ENCODE data around the gene COCH. TPM values are rescaled to one million over a fixed set of nuclear protein-coding genes. Genes with fewer than 3 reads are reported as not detected.
A peak's percentile ranks its signal among the peaks of the same experiment; 100 is the strongest.

The COCH gene
- total and polyA plus RNA-seq, 2 experiments from 2014 or later = 1.1 to 1.5 TPM

GRCh38 chr14:30868736-30869135 is 5.6 kb upstream of the COCH start:
- no peak overlapping the region for H3K27ac ChIP-seq
- DNase-seq (ENCODE audit: low read depth in 1 of 2, low spot score in 1 of 2) = no peak
- TF ChIP-seq, protein P1, sequence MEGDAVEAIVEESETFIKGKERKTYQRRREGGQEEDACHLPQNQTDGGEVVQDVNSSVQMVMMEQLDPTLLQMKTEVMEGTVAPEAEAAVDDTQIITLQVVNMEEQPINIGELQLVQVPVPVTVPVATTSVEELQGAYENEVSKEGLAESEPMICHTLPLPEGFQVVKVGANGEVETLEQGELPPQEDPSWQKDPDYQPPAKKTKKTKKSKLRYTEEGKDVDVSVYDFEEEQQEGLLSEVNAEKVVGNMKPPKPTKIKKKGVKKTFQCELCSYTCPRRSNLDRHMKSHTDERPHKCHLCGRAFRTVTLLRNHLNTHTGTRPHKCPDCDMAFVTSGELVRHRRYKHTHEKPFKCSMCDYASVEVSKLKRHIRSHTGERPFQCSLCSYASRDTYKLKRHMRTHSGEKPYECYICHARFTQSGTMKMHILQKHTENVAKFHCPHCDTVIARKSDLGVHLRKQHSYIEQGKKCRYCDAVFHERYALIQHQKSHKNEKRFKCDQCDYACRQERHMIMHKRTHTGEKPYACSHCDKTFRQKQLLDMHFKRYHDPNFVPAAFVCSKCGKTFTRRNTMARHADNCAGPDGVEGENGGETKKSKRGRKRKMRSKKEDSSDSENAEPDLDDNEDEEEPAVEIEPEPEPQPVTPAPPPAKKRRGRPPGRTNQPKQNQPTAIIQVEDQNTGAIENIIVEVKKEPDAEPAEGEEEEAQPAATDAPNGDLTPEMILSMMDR (IDR thresholded peaks at IDR 0.05; ENCODE audit: low read depth, low read length) = no peak

GRCh38 chr14:30869551-30870155 is 4.7 kb upstream of the COCH start:
- no peak overlapping the region for H3K27ac ChIP-seq
- TF ChIP-seq, protein P1 (IDR thresholded peaks at IDR 0.05; ENCODE audit: low read depth, low read length) = no peak
- no peaks in the 10 kb centered on the region for H3K36me3 ChIP-seq
- no peak for DNase-seq (ENCODE audit: low read depth in 1 of 2, low spot score in 1 of 2)
- H3K9me3 ChIP-seq (ENCODE audit: low read depth) = no peaks in the 10 kb centered on the region
- no peak overlapping the region for H3K4me3 ChIP-seq
- peaks cover 26% of the 10 kb centered on the region for H3K27me3 ChIP-seq
- H3K4me1 ChIP-seq (ENCODE audit: low read depth) = no peaks in the 10 kb centered on the region

More at GRCh38 chr14:30868736-30869135, 5.6 kb upstream of the COCH start:
- H3K9me3 ChIP-seq (ENCODE audit: low read depth) = no peaks in the 10 kb centered on the region
- H3K4me3 ChIP-seq = no peak overlapping the region
- H3K27me3 ChIP-seq = peaks cover 17% of the 10 kb centered on the region
- H3K4me1 ChIP-seq (ENCODE audit: low read depth) = no peaks in the 10 kb centered on the region
- no peaks in the 10 kb centered on the region for H3K36me3 ChIP-seq

DNA sequence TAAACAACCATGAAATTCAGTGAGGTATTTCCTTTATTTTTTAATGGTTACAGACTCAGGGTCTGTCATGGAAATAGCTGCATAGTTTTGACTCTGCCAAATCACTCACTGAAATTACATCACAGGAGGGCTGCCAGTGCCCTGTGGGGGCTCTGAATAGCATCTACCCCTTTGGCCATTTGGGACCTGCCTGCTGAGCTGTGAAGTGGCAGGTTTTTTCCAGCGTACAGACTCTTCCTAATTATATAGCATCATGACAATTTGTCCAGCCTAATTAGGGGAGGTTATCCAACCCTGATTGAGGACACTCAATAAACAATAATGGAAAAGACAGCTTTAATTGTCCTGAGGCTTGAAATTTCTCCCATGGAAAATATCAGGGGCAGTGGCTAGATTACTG is 1.8 kb upstream of the COCH start:
- Histone ChIP-seq H3K9me3 (ENCODE audit: low read depth) (no peaks in the 10 kb centered on the region), H3K27ac (no peak overlapping the region), H3K4me1 (ENCODE audit: low read depth) (no peaks in the 10 kb centered on the region), H3K36me3 (no peaks in the 10 kb centered on the region), H3K4me3 (no peak overlapping the region), H3K27me3 (peaks cover 54% of the 10 kb centered on the region)
- TF ChIP-seq, protein P1 (IDR thresholded peaks at IDR 0.05; ENCODE audit: low read depth, low read length) = no peak
- DNase-seq (ENCODE audit: low read depth in 1 of 2, low spot score in 1 of 2) = no peak

DNA sequence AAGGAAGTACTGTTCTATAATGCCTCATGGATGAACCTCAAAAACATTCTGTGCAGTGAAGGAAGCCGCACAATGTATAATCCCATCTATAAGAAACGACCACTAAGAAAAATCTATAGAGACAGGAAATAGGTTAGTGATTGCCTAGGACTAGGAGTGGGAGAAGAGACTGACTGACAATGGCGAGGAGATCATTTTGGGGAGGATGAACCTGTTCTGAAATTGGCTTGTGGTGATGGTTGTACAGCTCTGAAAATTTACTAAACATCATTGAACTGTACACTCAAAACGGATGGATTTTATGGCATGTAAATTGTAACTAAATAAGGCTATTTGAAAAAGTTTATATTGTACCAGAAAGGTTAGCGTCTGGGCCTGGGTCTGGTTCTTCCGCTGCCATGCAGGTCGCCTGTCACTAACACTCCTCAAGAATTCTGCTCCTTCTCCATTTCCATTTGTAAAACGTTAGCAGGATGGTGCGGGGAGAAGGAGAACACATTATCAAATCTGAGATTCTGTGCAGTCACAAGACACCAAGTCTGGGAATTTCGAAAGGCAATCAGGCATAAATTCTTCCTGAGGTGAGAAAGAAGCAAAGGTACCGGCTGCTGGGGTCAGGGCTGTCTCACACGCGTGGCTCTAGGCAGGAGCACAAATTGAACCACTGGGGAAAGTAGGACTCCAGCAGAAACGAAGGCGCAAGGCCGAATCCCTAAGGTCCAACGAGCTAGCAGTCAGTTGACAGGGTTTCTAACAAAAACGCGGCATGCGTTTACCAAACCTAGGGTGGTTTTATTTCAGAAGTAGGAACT is 845 bp upstream of the COCH start:
- Histone ChIP-seq H3K9me3 (ENCODE audit: low read depth) (no peaks in the 10 kb centered on the region), H3K4me3 (peak overlapping the region; percentile 54), H3K27me3 (peaks cover 56% of the 10 kb centered on the region), H3K27ac (no peak overlapping the region), H3K4me1 (ENCODE audit: low read depth) (no peaks in the 10 kb centered on the region), H3K36me3 (no peaks in the 10 kb centered on the region)
- TF ChIP-seq, protein P1 (IDR thresholded peaks at IDR 0.05; ENCODE audit: low read depth, low read length) = no peak
- DNase-seq (ENCODE audit: low read depth in 1 of 2, low spot score in 1 of 2) = no peak

- no peaks in the 10 kb centered on the region for H3K4me1 ChIP-seq (ENCODE audit: low read depth)
- no peak overlapping the region for H3K27ac ChIP-seq
- no peaks in the 10 kb centered on the region for H3K9me3 ChIP-seq (ENCODE audit: low read depth)
- TF ChIP-seq, protein P1 (IDR thresholded peaks at IDR 0.05; ENCODE audit: low read depth, low read length) = no peak
- no peaks in the 10 kb centered on the region for H3K36me3 ChIP-seq
- H3K4me3 ChIP-seq = peak overlapping the region; percentile 54
- peaks cover 56% of the 10 kb centered on the region for H3K27me3 ChIP-seq
- DNase-seq (ENCODE audit: low read depth in 1 of 2, low spot score in 1 of 2) = peak in 1 of 2 donors; percentile 5
Measured at GRCh38 chr14:30874999-30875787, 834 bp downstream of the COCH start.

Measured in cardiac muscle cell (in vitro differentiated cells and primary cell).